Natural killer cell (primary cell): ENCODE data around the gene MUC13. TPM values are rescaled to one million over a fixed set of nuclear protein-coding genes. Genes with fewer than 3 reads are reported as not detected.

Experiments
- ATAC-seq, 3 donors: fragments of 150-1000 bp in 2 of 3; fragments of 200-7000 bp in 1 of 3; cut with Tn5 transposase; 1 replicate in 1 of 3; 2 replicates in 2 of 3; pipeline ENCODE4 v1.10.0; 2021; ENCODE audit warnings: mild to moderate bottlenecking in 2 of 3, moderate library complexity in 2 of 3
- DNase-seq, 2 donors: peaks; one replicate each; pipeline versions ENCODE4 v3.0.0 to v3.0.0-alpha.2; 2013 to 2021; ENCODE audit warnings: mixed read lengths in 1 of 2
- H3K27ac ChIP-seq: one replicate; pipeline ENCODE4 v1.5.1; 2013; ENCODE audit warnings: mild to moderate bottlenecking, low read length
- H3K27me3 ChIP-seq: one replicate; pipeline ENCODE4 v1.6.1; 2013; ENCODE audit warnings: low read length; ENCODE audit not compliant: control insufficient read depth, insufficient read depth
- H3K36me3 ChIP-seq: one replicate; pipeline ENCODE4 v1.6.1; 2013; ENCODE audit warnings: low read length; ENCODE audit not compliant: control insufficient read depth, insufficient read depth
- H3K4me1 ChIP-seq: one replicate; pipeline ENCODE4 v1.6.1; 2013; ENCODE audit warnings: low read length; ENCODE audit not compliant: control insufficient read depth, insufficient read depth
- H3K4me3 ChIP-seq: one replicate; pipeline ENCODE4 v1.5.1; 2013; ENCODE audit warnings: low read length
- H3K9me3 ChIP-seq: one replicate; pipeline ENCODE4 v1.6.1; 2013; ENCODE audit warnings: low read length; ENCODE audit not compliant: control insufficient read depth, insufficient read depth
- H3K27ac Mint-ChIP-seq, 2 donors: one replicate each; pipeline ENCODE4 v1.8.0; 2022; ENCODE audit warnings: mild to moderate bottlenecking in 2 of 2, mixed read lengths in 2 of 2, moderate library complexity in 1 of 2
- H3K27me3 Mint-ChIP-seq, 2 donors: one replicate each; pipeline ENCODE4 v1.8.0; 2022; ENCODE audit warnings: low read depth in 2 of 2, mixed read lengths in 2 of 2
- H3K36me3 Mint-ChIP-seq: one replicate; pipeline ENCODE4 v1.8.0; 2022; ENCODE audit warnings: mixed read lengths
- H3K4me1 Mint-ChIP-seq, 2 donors: one replicate each; pipeline ENCODE4 v1.8.0; 2022; ENCODE audit warnings: mixed read lengths in 2 of 2
- H3K4me3 Mint-ChIP-seq: one replicate; pipeline ENCODE4 v1.8.0; 2022; ENCODE audit warnings: mild to moderate bottlenecking, moderate library complexity, mixed read lengths
- H3K9me3 Mint-ChIP-seq, 2 donors: one replicate each; pipeline ENCODE4 v1.8.0; 2022; ENCODE audit warnings: mixed read lengths in 2 of 2
- WGBS: methylation state at CpG from one replicate; pipeline ENCODE4 v1.1.7; 2013; ENCODE audit warnings: missing lambda C conversion rate; ENCODE audit not compliant: insufficient coverage; 5-methylcytosine and 5-hydroxymethylcytosine counted together
- intact Hi-C: fragments of 100-400 bp; cut with micrococcal nuclease; formaldehyde crosslinking; loops from one replicate; pipeline ENCODE4 v1.14.2; 2022
- total RNA-seq, 4 donors: library from RNA; stranded (reverse); fragments of 120-200 nt in 1 of 4; gene quantifications; one replicate each; pipeline versions ENCODE4 v1.2.3 to v1.2.4, GENCODE V29; 2013 to 2022
- TF ChIP-seq, protein P1 (sequence below): fragments of 200-600 bp; IDR thresholded peaks from one replicate; pipeline ENCODE4 v1.8.0; 2022; ENCODE audit warnings: antibody characterized with exemption

The MUC13 gene
- total RNA-seq, 3 donors from 2014 or later (not counting 1 experiment from before 2014, with no cell fraction given): 0.16 to 2.1 (median 0.63) TPM

DNA sequence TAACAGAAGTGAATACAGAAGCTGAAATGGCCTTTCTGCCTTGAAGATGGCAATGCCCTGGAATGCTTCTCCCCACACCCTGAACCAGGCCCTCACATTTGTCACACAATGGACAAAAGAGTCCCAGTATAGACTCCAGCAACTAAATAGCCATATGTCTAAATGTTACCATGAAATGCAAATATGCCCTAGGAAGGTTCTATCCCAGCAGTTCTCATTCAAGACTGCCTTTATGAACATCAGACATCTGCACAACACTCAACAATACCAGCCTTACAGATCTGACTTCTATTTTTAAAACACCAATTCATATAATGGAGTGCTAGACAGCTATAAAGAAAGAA is 55.2 kb downstream of the MUC13 start:
- no peak overlapping the region for H3K27ac Mint-ChIP-seq
- intact Hi-C loops: no loop called here
- no peak overlapping the region for H3K4me3 ChIP-seq
- no peaks in the 10 kb centered on the region for H3K9me3 Mint-ChIP-seq
- DNase-seq (no peak), ATAC-seq (no peak)
- no peaks in the 10 kb centered on the region for H3K36me3 Mint-ChIP-seq
- H3K27me3 Mint-ChIP-seq: peaks cover 23 to 41% of the 10 kb centered on the region in 2 donors
- TF ChIP-seq, protein P1, sequence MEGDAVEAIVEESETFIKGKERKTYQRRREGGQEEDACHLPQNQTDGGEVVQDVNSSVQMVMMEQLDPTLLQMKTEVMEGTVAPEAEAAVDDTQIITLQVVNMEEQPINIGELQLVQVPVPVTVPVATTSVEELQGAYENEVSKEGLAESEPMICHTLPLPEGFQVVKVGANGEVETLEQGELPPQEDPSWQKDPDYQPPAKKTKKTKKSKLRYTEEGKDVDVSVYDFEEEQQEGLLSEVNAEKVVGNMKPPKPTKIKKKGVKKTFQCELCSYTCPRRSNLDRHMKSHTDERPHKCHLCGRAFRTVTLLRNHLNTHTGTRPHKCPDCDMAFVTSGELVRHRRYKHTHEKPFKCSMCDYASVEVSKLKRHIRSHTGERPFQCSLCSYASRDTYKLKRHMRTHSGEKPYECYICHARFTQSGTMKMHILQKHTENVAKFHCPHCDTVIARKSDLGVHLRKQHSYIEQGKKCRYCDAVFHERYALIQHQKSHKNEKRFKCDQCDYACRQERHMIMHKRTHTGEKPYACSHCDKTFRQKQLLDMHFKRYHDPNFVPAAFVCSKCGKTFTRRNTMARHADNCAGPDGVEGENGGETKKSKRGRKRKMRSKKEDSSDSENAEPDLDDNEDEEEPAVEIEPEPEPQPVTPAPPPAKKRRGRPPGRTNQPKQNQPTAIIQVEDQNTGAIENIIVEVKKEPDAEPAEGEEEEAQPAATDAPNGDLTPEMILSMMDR: no peak
- peaks cover 8 to 11% of the 10 kb centered on the region in 2 donors for H3K4me1 Mint-ChIP-seq
- no peaks in the 10 kb centered on the region for H3K4me1 ChIP-seq
- H3K9me3 ChIP-seq: no peaks in the 10 kb centered on the region
- no peaks in the 10 kb centered on the region for H3K36me3 ChIP-seq
- H3K27ac ChIP-seq: no peak overlapping the region
- H3K27me3 ChIP-seq: no peaks in the 10 kb centered on the region
- H3K4me3 Mint-ChIP-seq: no peak overlapping the region

DNA sequence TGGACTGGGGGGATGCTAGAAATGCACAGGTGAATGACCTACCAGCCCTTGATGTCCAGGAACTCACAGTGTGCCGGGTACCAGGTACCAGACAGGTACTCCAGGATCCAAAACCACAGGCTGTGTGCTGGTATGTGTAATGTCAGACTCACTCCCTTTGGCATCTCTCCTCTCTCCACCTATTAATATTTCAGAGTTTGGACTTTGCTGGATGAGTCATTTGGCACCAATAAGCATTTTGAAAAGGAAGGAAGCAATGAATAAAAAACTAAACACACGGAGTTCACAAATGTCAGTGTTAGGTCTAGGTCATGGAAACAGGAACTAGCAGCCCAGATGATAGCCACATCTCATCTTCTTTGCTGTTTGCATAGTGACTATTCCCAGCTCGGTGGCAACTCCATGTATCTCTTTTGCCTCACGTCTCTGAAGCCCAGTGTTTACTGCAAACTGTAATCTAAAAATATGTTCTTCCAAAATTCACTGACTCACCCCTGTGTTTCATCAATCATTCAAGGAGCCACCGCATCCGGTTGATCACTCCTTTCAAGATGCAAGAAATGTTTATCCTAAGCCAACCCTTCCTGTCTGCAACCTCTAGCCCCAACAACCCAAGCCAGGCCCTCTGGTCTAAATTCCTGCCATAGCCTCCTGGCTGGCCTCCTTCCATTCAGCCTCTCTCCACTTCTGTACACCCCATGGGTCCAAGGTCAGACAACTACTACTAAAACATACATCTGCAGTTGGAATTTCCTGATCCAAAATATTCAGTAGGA is 55.8 kb downstream of the MUC13 start:
- H3K36me3 Mint-ChIP-seq: no peaks in the 10 kb centered on the region
- peak overlapping the region in 1 of 2 donors; percentile 40 for H3K27ac Mint-ChIP-seq
- intact Hi-C loops: no loop called here
- peaks cover 19 to 36% of the 10 kb centered on the region in 2 donors for H3K27me3 Mint-ChIP-seq
- 16% methylated on average over 6 of the region's 6 CpGs for WGBS
- peak in 2 of 3 donors; percentile 18 to 25 for ATAC-seq
- H3K4me3 Mint-ChIP-seq: no peak overlapping the region
- no peak for DNase-seq
- TF ChIP-seq, protein P1: no peak
- H3K4me3 ChIP-seq: no peak overlapping the region
- no peaks in the 10 kb centered on the region for H3K9me3 Mint-ChIP-seq
- no peaks in the 10 kb centered on the region for H3K27me3 ChIP-seq
- no peaks in the 10 kb centered on the region for H3K9me3 ChIP-seq
- peaks cover 8 to 11% of the 10 kb centered on the region in 2 donors for H3K4me1 Mint-ChIP-seq
- no peaks in the 10 kb centered on the region for H3K36me3 ChIP-seq
- no peaks in the 10 kb centered on the region for H3K4me1 ChIP-seq
- H3K27ac ChIP-seq: no peak overlapping the region

DNA sequence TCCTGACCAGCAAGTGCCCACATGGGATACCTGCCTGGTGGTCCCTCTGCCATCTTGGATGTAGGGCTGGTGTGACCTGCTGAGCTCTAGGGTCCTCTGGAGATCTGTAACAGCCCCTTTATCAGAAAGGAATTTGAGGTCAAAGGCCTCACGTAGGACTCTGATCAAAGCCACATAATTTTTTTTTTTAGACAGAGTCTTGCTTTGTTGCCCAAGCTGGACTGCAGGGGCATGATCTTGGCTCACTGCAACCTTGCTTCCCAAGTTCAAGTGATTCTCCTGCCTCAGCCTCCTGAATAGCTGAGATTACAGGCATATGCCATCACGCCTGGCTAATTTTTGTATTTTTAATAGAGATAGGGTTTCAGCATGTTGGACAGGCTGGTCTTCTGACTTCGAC is 56.9 kb downstream of the MUC13 start:
- Mint-ChIP-seq H3K9me3 (no peaks in the 10 kb centered on the region), H3K4me3 (no peak overlapping the region), H3K36me3 (no peaks in the 10 kb centered on the region), H3K4me1 (peaks cover 8 to 11% of the 10 kb centered on the region in 2 donors), H3K27me3 (peaks cover 17 to 36% of the 10 kb centered on the region in 2 donors), H3K27ac (no peak overlapping the region)
- no peak overlapping the region for H3K27ac ChIP-seq
- H3K4me1 ChIP-seq: no peaks in the 10 kb centered on the region
- no peaks in the 10 kb centered on the region for H3K9me3 ChIP-seq
- TF ChIP-seq, protein P1: no peak
- H3K36me3 ChIP-seq: no peaks in the 10 kb centered on the region
- 93% methylated on average over 3 of the region's 3 CpGs for WGBS
- H3K4me3 ChIP-seq: no peak overlapping the region
- intact Hi-C loops: no loop called here
- no peak for DNase-seq
- no peaks in the 10 kb centered on the region for H3K27me3 ChIP-seq
- ATAC-seq: no peak
